Measurements from ENCODE around the gene RETN.
A peak's percentile ranks its signal among the peaks of the same experiment; 100 is the strongest.

DNA sequence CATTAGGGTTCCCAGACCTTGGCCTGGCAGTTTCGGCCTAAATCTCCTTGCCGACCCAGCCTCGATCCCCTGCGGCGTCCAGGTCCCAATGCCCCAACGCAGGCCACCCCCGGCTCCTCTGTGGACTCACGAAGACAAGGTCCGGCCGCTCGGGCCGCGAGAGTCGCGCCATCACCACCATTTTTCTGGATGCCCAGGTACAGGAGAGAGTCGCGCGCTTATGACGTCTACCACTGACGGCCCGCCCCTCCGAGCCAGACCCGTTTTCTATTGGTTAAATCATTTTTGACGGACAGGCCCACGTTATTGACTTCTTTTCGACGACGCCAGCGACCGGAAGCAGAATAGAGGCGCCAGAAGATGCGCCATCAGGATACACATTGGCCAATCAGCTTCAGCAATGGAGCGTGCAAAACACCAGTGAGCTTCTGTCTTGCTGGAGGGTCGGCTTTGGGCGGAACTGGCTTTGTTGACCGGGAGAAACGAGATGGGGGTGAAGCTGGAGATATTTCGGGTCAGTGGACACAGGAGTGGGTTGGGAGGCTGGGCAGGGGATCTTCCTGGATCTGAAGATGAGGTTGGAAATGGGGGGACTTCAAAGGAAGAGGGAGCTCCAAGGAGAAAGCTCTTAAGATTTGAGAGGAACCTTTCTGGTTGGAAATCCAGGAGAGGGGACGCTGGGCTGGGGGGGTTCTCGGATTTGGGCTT, 39.3 kb upstream of the RETN start, which contains the start of the genes PET100 and XAB2:
- TF ChIP-seq CBX5 (IDR thresholded peaks at IDR 0.05; ENCODE audit: low read depth, low read length) (no peak), POLR2AphosphoS5 (IDR thresholded peaks at IDR 0.05; ENCODE audit: low read depth, low read length) (peak; percentile 85), EGR1 (IDR thresholded peaks at IDR 0.05; ENCODE audit: borderline replicate concordance, low read depth, low read length) (no peak), SUZ12 (IDR thresholded peaks at IDR 0.05; ENCODE audit: low read length) (no peak), CREB1 (IDR thresholded peaks at IDR 0.05) (peak; percentile 98)
- TF ChIP-seq, protein P1, sequence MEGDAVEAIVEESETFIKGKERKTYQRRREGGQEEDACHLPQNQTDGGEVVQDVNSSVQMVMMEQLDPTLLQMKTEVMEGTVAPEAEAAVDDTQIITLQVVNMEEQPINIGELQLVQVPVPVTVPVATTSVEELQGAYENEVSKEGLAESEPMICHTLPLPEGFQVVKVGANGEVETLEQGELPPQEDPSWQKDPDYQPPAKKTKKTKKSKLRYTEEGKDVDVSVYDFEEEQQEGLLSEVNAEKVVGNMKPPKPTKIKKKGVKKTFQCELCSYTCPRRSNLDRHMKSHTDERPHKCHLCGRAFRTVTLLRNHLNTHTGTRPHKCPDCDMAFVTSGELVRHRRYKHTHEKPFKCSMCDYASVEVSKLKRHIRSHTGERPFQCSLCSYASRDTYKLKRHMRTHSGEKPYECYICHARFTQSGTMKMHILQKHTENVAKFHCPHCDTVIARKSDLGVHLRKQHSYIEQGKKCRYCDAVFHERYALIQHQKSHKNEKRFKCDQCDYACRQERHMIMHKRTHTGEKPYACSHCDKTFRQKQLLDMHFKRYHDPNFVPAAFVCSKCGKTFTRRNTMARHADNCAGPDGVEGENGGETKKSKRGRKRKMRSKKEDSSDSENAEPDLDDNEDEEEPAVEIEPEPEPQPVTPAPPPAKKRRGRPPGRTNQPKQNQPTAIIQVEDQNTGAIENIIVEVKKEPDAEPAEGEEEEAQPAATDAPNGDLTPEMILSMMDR (IDR thresholded peaks at IDR 0.05; ENCODE audit: control extremely low read depth in 1 of 3, insufficient read depth in 1 of 3, low read depth in 1 of 3, low read length in 3 of 3), result no peak

Measured in H1 (cell line).